IMR-90 (cell line): ENCODE data around the gene RAP2B. TPM values are rescaled to one million over a fixed set of nuclear protein-coding genes. Genes with fewer than 3 reads are reported as not detected.
A peak's percentile ranks its signal among the peaks of the same experiment; 100 is the strongest.

Source experiments
- ATAC-seq: fragments of 200-7000 bp; cut with Tn5 transposase; 2 replicates; pipeline ENCODE4 v1.9.1; 2020; ENCODE audit warnings: low read depth, mild to moderate bottlenecking, moderate library complexity
- BruUV-seq: library from RNA; stranded (reverse); fragments of 400-500 nt; replicated peaks from 2 replicates; lab custom pipeline; 2021; lab: Mats Ljungman, UMichigan
- CTCF ChIA-PET: fragments of 300-600 bp; formaldehyde crosslinking; extraction: SDS; loops from one replicate; lab custom pipeline; 2021; ENCODE audit warnings: antibody characterized with exemption; lab: Yijun Ruan, JAX
- POLR2A ChIA-PET: fragments of 300-600 bp; sonication (Branson Sonifier 250); formaldehyde crosslinking; loops from one replicate; lab custom pipeline; 2022; ENCODE audit warnings: antibody characterized with exemption; ENCODE audit not compliant: unreplicated experiment; lab: Charles Lee
- DNase-seq: peaks from one replicate; pipeline ENCODE4 v3.0.0; 2013
- H2AFZ ChIP-seq: replicated peaks from 2 replicates; pipeline ENCODE3; 2013; ENCODE audit warnings: low read length, mild to moderate bottlenecking; ENCODE audit not compliant: poor library complexity
- H2AK5ac ChIP-seq: 2 replicates; pipeline ENCODE4 v1.6.1; 2013; ENCODE audit warnings: low read depth, low read length, inconsistent platforms
- H2AK9ac ChIP-seq: replicated peaks from 2 replicates; pipeline ENCODE3; 2013; ENCODE audit warnings: mild to moderate bottlenecking, low read depth, low read length, moderate library complexity; ENCODE audit not compliant: poor library complexity
- H2BK120ac ChIP-seq: 2 replicates; pipeline ENCODE4 v1.6.1; 2013; ENCODE audit warnings: low read depth, low read length, inconsistent platforms
- H2BK15ac ChIP-seq: 3 replicates; pipeline ENCODE4 v1.6.1; 2013; ENCODE audit warnings: low read depth, low read length, inconsistent platforms
- H2BK20ac ChIP-seq: 2 replicates; pipeline ENCODE4 v1.6.1; 2013; ENCODE audit warnings: low read depth, mild to moderate bottlenecking, inconsistent platforms, low read length, moderate library complexity
- H2BK5ac ChIP-seq: 2 replicates; pipeline ENCODE4 v1.6.1; 2013; ENCODE audit warnings: mild to moderate bottlenecking, low read depth, low read length, inconsistent platforms; ENCODE audit not compliant: poor library complexity, severe bottlenecking
- H3K14ac ChIP-seq: replicated peaks from 2 replicates; pipeline ENCODE4 v1.6.1; 2013; ENCODE audit warnings: low read depth, low read length, inconsistent platforms
- H3K18ac ChIP-seq: 2 replicates; pipeline ENCODE4 v1.6.1; 2013; ENCODE audit warnings: low read depth, low read length, control low read depth
- H3K23ac ChIP-seq: 2 replicates; pipeline ENCODE4 v1.6.1; 2013; ENCODE audit warnings: low read depth, low read length, inconsistent platforms
- H3K27ac ChIP-seq: 2 replicates; pipeline ENCODE4 v1.5.1; 2013; ENCODE audit warnings: mild to moderate bottlenecking, control low read depth, low read length; ENCODE audit not compliant: insufficient read depth
- H3K27me3 ChIP-seq: 2 replicates; pipeline ENCODE4 v1.6.1; 2013; ENCODE audit warnings: low read length; ENCODE audit not compliant: control insufficient read depth, insufficient read depth
- H3K36me3 ChIP-seq: 2 replicates; pipeline ENCODE4 v1.6.1; 2013; ENCODE audit warnings: low read length, mixed read lengths; ENCODE audit not compliant: control insufficient read depth, insufficient read depth
- H3K4ac ChIP-seq: 2 replicates; pipeline ENCODE4 v1.6.1; 2013; ENCODE audit warnings: low read depth, low read length, inconsistent platforms
- H3K4me1 ChIP-seq: 2 replicates; pipeline ENCODE4 v1.6.1; 2013; ENCODE audit warnings: low read length, mixed read lengths; ENCODE audit not compliant: control insufficient read depth, insufficient read depth
- H3K4me2 ChIP-seq: 2 replicates; pipeline ENCODE4 v1.6.1; 2013; ENCODE audit warnings: low read depth, mild to moderate bottlenecking, control low read depth, low read length, moderate library complexity
- H3K4me3 ChIP-seq: 2 replicates; pipeline ENCODE4 v1.5.1; 2013; ENCODE audit warnings: low read depth, mild to moderate bottlenecking, control low read depth, low read length, moderate library complexity; ENCODE audit not compliant: insufficient read depth
- H3K56ac ChIP-seq: 2 replicates; pipeline ENCODE4 v1.6.1; 2013; ENCODE audit warnings: low read length, inconsistent platforms; ENCODE audit not compliant: insufficient read depth; ENCODE audit errors: extremely low read depth
- H3K79me1 ChIP-seq, 2 experiments: 2 replicates each; pipeline ENCODE4 v1.6.1; 2013; ENCODE audit warnings: low read length in 2 of 2, inconsistent platforms in 1 of 2, low read depth in 1 of 2
- H3K9ac ChIP-seq: 2 replicates; pipeline ENCODE4 v1.6.1; 2013; ENCODE audit warnings: low read depth, low read length, control low read depth
- H3K9me1 ChIP-seq: 2 replicates; pipeline ENCODE4 v1.6.1; 2013; ENCODE audit warnings: low read length, inconsistent platforms; ENCODE audit not compliant: insufficient read depth
- H3K9me3 ChIP-seq: 2 replicates; pipeline ENCODE4 v1.6.1; 2013; ENCODE audit warnings: low read length; ENCODE audit not compliant: control insufficient read depth, insufficient read depth
- H4K20me1 ChIP-seq: 2 replicates; pipeline ENCODE4 v1.6.1; 2013; ENCODE audit warnings: low read length, inconsistent platforms; ENCODE audit not compliant: insufficient read depth
- H4K5ac ChIP-seq: 2 replicates; pipeline ENCODE4 v1.6.1; 2013; ENCODE audit warnings: mild to moderate bottlenecking, low read depth, low read length, control low read depth
- H4K8ac ChIP-seq, 2 experiments: 2 replicates each; pipeline ENCODE4 v1.6.1; 2013; ENCODE audit warnings: low read depth in 2 of 2, low read length in 2 of 2, control low read depth in 1 of 2, inconsistent platforms in 1 of 2
- H4K91ac ChIP-seq: 2 replicates; pipeline ENCODE4 v1.6.1; 2013; ENCODE audit warnings: low read depth, low read length, inconsistent platforms; ENCODE audit not compliant: insufficient read depth
- BHLHE40 ChIP-seq: fragments of 150-350 bp; IDR thresholded peaks from 2 replicates; pipeline ENCODE4 v1.6.1; 2016; ENCODE audit warnings: mild to moderate bottlenecking, low read depth, low read length
- CEBPB ChIP-seq: IDR thresholded peaks from 2 replicates; pipeline ENCODE4 v1.6.1; 2012; ENCODE audit warnings: low read depth, low read length, improper control_type of control experiment
- CTCF ChIP-seq: conservative IDR thresholded peaks from 2 replicates; pipeline ENCODE4 v1.5.1; 2012; ENCODE audit warnings: mild to moderate bottlenecking, low read depth, low read length, improper control_type of control experiment
- FOS ChIP-seq: fragments of 150-350 bp; IDR thresholded peaks from 2 replicates; pipeline ENCODE4 v1.6.1; 2016; ENCODE audit warnings: low read depth, low read length
- MAFK ChIP-seq: IDR thresholded peaks from 2 replicates; pipeline ENCODE4 v1.6.1; 2012; ENCODE audit warnings: low read depth, low read length, improper control_type of control experiment
- MAZ ChIP-seq: IDR thresholded peaks from 2 replicates; pipeline ENCODE4 v1.6.1; 2012; ENCODE audit warnings: low read depth, mild to moderate bottlenecking, low read length, improper control_type of control experiment, moderate library complexity, borderline replicate concordance
- MXI1 ChIP-seq: IDR thresholded peaks from 2 replicates; pipeline ENCODE4 v1.6.1; 2012; ENCODE audit warnings: low read depth, mild to moderate bottlenecking, low read length, moderate library complexity, borderline replicate concordance
- POLR2A ChIP-seq: IDR thresholded peaks from 2 replicates; pipeline ENCODE4 v1.6.1; 2012; ENCODE audit warnings: mild to moderate bottlenecking, low read depth, low read length
- RAD21 ChIP-seq: IDR thresholded peaks from 2 replicates; pipeline ENCODE4 v1.6.1; 2012; ENCODE audit warnings: low read length, improper control_type of control experiment
- RCOR1 ChIP-seq: IDR thresholded peaks from 2 replicates; pipeline ENCODE4 v1.6.1; 2012; ENCODE audit warnings: mild to moderate bottlenecking, low read length, improper control_type of control experiment; ENCODE audit not compliant: insufficient replicate concordance
- RFX5 ChIP-seq: IDR thresholded peaks from 2 replicates; pipeline ENCODE4 v1.8.0; 2012; ENCODE audit warnings: low read depth, mild to moderate bottlenecking, low read length, moderate library complexity
- SMC3 ChIP-seq: fragments of 150-350 bp; IDR thresholded peaks from 2 replicates; pipeline ENCODE4 v1.6.1; 2016; ENCODE audit warnings: low read depth, mild to moderate bottlenecking, antibody characterized with exemption, low read length, moderate library complexity
- dilution Hi-C: fragments of 300-500 bp; cut with HindIII; formaldehyde crosslinking; loops from one replicate; pipeline ENCODE4 v1.14.3; 2018; ENCODE audit warnings: low sequenced_read_pairs; ENCODE audit not compliant: unreplicated experiment
- in situ Hi-C: fragments of 300-500 bp; cut with MboI; formaldehyde crosslinking; loops from 3 replicates; pipeline ENCODE4 v1.14.3; 2019; ENCODE audit warnings: low sequenced_read_pairs, inconsistent platforms, mixed read lengths
- intact Hi-C: fragments of 100-400 bp; cut with micrococcal nuclease; formaldehyde crosslinking; loops from 2 replicates; pipeline ENCODE4 v1.10.0; 2022
- polyA plus RNA-seq, 3 experiments: library from polyadenylated mRNA; depleted of rRNA; stranded (reverse); fragments of >200 nt; gene quantifications; 2 replicates each; pipeline ENCODE4 v1.2.3, GENCODE V29; 2012; ENCODE audit warnings: low replicate concordance in 1 of 3
- total RNA-seq: library from RNA; depleted of rRNA; stranded (reverse); fragments of >200 nt; gene quantifications from 2 replicates; pipeline ENCODE4 v1.2.3, GENCODE V29; 2012
- TF ChIP-seq, protein P1 (sequence below): fragments of 150-350 bp; IDR thresholded peaks from 2 replicates; pipeline ENCODE4 v1.6.1; 2016; ENCODE audit warnings: low read depth, mild to moderate bottlenecking, low read length, moderate library complexity, borderline replicate concordance

Gene RAP2B
- total and polyA plus RNA-seq, 2 of the 4 experiments (the other 2 are of a cell fraction): 6.6 to 12.4 TPM

- TF ChIP-seq FOS (no peak), MAZ (no peak), RAD21 (no peak)
Observed at GRCh38 chr3:153163756-153164550, 1.9 kb downstream of the RAP2B start (continued).

GRCh38 chr3:153165261-153165681 is 3.2 kb downstream of the RAP2B start:
- no peaks in the 10 kb centered on the region for H3K9me3 ChIP-seq
- intact Hi-C loops (loop anchor here (1.0 to 10.0 kb wide), 3 partner anchors 139 to 762 kb away; no protein-coding TSS in a partner anchor), dilution Hi-C loops (no loop called here), in situ Hi-C loops (loop anchor here (10.0 to 25.0 kb wide), 3 partner anchors 120 to 597 kb away; no protein-coding TSS in a partner anchor)
- no peak overlapping the region for H3K9ac ChIP-seq
- no peak for ATAC-seq
- H2BK20ac ChIP-seq: no peak overlapping the region
- H2BK120ac ChIP-seq: no peak overlapping the region
- no peak overlapping the region for H3K56ac ChIP-seq
- peak overlapping the region; percentile 16; the same call in 1 of the 2 replicates for H3K4me3 ChIP-seq
- H2AK5ac ChIP-seq: no peak overlapping the region
- H3K36me3 ChIP-seq: no peaks in the 10 kb centered on the region
- no peak overlapping the region for H2BK5ac ChIP-seq
- DNase-seq: peak; percentile 42
- peaks cover 36% of the 10 kb centered on the region for H4K20me1 ChIP-seq
- H3K4me1 ChIP-seq: peaks cover 2% of the 10 kb centered on the region; the same call in 1 of the 2 replicates
- no peaks in the 10 kb centered on the region for H3K27me3 ChIP-seq
- no peak overlapping the region for H3K18ac ChIP-seq
- H4K8ac ChIP-seq: no peak overlapping the region
- no peak overlapping the region for H3K27ac ChIP-seq
- no peak overlapping the region for H4K5ac ChIP-seq
- no peak overlapping the region for H4K91ac ChIP-seq
- ChIA-PET POLR2A (no interaction called here), CTCF (interaction anchor here (0.7 to 3.2 kb wide), 5 partner anchors 122 to 875 kb away, joined by 3 to 7 read pairs (median 4); no protein-coding TSS in a partner anchor)
- H3K14ac ChIP-seq: peak overlapping the region; percentile 59; the same call in 1 of the 2 replicates
- no TSS peak for BruUV-seq
- no peak overlapping the region for H2AK9ac ChIP-seq
- no peak overlapping the region for H2AFZ ChIP-seq
- no peaks in the 10 kb centered on the region for H3K9me1 ChIP-seq
- no peak overlapping the region for H3K4ac ChIP-seq
- H3K4me2 ChIP-seq: peak overlapping the region; percentile 83
- no peak overlapping the region for H2BK15ac ChIP-seq
- peak overlapping the region; percentile 24; the same call in 1 of the 2 replicates for H3K23ac ChIP-seq
- H3K79me1 ChIP-seq: peaks cover 5 to 7% of the 10 kb centered on the region in 2 experiments; a peak in 3 of 4 replicates
- no peak for TF ChIP-seq MAZ
- no peak for TF ChIP-seq POLR2A
- TF ChIP-seq RCOR1: no peak
- no peak for TF ChIP-seq CEBPB
- no peak for TF ChIP-seq RFX5
- peak; percentile 38; the same call in 1 of the 2 replicates for TF ChIP-seq SMC3
- TF ChIP-seq MAFK: no peak
- no peak for TF ChIP-seq BHLHE40
- TF ChIP-seq MXI1: no peak
- TF ChIP-seq RAD21: peak; percentile 49
- TF ChIP-seq, protein P1, sequence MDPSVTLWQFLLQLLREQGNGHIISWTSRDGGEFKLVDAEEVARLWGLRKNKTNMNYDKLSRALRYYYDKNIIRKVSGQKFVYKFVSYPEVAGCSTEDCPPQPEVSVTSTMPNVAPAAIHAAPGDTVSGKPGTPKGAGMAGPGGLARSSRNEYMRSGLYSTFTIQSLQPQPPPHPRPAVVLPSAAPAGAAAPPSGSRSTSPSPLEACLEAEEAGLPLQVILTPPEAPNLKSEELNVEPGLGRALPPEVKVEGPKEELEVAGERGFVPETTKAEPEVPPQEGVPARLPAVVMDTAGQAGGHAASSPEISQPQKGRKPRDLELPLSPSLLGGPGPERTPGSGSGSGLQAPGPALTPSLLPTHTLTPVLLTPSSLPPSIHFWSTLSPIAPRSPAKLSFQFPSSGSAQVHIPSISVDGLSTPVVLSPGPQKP: no peak
- TF ChIP-seq CTCF: peak; percentile 43
- TF ChIP-seq FOS: no peak
